Stimulated activated CD8-positive, alpha-beta memory T cell treated with anti-CD3 and anti-CD28 coated beads, Interleukin-7, amount 100 ng/mL, for 1 hour (primary cell): ENCODE data around the gene GUK1.

ENCODE experiments used
- DNase-seq, 2 donors: peaks; one replicate each; pipeline ENCODE4 v3.0.0-alpha.2; 2020; ENCODE audit warnings: low read depth in 2 of 2

GUK1 gene

DNA sequence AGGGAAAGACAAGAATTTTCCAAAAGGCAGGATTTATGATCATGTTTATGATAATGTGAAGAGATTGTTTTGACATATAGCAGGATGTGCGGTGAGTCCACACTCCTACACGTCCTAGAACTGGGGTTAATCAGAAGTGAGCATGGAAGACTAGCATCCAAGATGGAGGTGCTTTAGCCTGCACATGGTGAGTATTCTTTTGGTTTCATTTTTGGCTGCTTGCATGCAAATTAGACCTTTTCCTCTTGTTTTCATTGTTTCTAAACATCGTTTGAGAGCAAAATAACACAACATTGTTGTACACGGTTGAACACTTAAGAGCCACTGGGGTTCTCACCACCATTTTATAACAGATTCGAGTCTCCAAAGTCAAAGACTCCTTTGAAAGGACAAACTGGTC, 14.9 kb upstream of the GUK1 start:
- DNase-seq = no peak

DNA sequence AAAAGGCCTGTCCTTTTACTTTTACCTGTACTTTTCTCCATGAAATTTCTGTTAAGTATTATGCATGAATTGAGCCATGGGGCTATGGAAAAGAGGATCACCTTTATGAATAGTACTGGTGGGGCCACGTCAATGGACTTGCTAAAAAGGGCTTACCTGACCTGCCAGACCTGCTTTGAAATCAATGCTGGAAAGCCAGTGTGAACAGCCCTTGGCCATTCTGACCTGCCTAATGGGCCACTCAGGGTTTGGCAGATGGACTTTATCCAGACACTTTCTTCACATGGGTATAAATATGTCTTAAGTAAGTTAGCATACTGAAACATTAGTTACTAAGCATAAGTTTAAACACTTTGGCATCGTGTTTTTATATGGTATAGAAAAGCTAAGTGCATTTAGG, 8.3 kb upstream of the GUK1 start:
- DNase-seq = no peak

DNA sequence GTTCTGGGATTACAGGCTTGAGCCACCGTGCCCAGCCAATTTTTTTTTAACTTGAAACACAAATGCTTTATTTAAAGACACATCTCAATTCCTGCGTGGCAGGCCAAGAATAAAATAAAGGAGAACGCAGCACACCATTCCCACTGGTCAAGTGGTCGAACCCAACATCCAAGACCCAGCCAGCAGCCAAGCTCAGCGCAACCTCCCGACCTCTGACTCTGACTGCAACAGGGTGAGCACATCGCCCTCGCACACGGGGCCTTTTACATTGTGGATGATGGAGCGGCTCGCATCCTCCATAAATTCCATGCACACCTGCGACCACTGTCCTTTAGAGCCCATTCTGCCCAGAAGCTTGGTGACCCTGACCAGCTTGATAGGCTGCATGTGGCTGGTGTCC, 5.5 kb upstream of the GUK1 start:
- no peak for DNase-seq

DNA sequence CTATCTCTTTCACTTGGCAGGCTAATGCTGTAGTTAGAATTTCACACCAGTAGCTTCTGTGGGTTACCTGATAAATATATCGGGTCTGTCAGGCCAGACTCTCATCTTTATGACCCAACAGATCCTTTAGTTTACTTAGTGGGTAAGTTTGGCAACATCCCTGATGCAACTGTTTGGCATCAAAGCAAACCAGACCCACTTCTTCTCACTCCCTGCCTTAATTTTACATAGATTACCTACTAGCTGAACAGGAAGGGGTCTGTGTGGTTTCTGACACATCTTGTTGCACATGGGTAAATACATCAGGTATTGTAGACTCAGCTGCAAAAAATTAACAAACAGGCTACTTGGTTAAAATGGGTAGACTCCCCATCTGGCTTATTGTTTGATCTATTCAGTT, 3.2 kb upstream of the GUK1 start:
- DNase-seq = no peak

DNA sequence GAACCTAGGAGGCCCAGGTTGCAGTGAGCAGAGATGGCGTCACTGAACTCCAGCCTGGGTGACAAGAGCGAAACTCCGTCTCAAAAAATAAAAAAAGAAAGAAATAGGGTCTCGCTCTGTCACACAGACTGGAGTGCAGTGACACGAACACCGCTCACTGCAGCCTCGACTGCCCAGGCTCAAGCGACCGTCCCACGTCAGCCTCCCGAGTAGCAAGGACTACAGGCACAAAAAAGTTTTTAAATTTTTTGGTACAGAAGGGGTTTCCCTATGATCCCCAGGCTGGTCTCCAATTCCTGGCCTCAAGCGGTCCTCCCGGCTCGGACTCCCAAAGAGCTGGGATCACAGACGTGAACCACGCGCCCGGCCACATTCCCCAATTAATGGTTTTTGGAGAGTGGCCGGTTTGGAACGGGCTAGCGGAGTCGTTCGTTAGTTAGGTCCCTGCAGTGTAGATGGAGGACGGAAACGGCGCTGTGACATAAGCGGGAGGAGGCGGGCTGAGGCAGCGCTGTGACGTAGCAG, 611 bp upstream of the GUK1 start:
- DNase-seq = no peak

DNA sequence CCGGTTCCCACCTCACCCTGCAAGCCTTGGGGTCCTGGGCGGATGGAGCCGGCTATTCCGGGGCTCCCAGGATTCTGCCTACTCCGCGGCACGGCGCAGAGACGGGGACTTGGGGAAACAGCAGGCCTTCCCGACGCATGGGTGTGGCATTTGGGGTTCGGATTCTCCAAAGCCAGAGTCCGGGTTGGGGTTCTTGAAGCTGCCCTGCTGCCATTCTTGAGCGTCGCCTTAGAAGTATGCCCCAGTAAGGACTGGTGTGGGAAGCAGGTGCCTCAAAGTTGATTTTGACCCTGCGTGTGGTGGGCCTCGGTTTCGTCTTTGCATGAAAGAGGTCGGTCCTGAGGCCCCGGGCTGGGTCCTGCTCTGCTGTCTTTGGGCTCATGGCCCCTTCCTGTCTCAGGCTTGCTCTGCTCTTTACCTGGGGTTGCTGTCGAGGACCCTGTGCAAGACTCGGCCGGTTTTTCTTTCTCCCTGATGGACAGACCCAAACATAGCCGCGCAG, 696 bp downstream of the GUK1 start:
- DNase-seq = no peak

DNA sequence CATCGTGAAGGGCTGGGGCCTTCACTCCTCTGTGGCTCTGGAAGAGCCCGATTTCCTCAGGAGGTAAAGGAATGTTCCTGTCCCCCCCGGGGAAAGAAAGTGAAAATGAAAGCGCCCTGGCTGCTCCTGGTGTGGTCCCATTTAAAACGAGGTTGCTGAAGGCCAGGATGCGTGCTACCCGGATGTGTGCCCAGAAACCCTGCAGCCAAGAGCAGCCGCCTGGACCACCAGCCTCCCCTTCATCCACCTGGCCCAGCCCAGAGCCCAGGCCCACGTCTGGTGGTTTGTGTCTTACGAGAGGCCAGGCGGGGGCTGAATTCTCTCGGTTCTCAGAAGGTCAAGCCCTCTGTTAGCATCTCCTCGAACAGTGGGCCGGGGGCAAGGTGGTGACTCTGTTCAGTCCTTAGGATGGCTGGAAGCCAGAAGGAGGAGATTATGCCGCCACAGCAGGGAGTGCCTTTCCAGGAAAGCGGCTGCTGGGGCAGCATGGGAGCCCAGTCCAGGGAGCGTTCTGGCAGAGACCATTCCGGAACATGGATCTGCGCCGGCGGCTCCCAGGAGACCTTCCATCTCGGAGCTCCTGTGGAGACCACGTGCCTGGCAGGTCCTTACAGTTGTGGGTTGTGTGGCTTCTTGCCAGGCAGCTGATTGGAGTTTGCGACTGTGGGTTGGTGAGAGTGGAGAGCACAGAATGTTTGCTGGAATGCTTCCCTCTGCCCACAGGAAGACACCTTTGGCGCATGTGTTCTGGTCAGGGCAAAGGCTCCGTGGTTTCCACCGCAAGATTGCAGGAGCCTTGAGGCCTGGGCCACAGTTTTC, 1.4 kb downstream of the GUK1 start:
- DNase-seq = no peak

DNA sequence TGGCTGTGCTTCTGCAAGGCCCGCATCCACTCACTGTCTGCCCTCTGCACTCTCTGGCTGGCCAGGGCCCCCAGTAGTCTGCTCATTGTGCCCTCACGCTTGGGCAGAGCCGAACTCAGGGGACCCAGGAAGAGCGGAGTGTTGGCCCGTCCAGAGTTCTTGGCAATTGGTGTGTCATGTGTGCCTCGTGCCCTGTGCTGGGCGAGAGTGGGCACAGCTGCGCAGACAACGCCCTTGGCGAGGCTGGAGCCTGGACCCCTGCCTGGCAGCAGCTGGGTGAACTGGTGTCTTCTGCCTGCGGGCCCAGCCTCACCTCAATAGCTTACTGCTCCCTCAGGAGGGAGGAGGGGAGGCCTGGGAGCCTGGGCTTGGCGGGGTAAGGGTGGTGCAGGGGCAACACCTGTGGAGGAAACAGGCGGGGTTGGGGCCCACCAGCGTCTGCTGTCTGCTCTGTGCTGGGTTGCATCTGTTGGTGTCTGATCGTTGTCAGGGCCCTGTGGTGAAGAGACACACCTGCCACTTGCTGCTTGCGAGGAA, 2.1 kb downstream of the GUK1 start:
- DNase-seq = no peak

DNA sequence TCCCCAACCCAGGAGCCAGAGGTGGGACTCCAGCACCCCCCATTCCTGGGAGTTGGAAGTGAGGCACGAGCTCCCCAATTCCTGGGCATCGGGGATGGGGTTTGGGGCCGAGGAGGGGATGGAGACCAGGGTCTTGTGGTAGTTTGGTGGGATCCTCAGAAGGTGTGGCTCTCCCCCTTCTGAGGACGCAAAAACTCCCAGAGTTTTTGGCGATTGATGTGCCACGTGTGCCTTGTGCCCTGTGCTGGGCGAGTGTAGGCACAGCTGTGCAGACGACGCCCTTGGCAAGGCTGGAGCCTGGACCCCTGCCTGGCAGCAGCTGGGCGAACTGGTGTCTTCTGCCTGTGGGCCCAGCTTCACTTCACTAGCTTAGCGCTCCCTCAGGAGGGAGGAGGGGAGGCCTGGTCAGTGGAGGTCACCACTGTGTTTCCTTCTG, 2.6 kb downstream of the GUK1 start:
- no peak for DNase-seq

DNA sequence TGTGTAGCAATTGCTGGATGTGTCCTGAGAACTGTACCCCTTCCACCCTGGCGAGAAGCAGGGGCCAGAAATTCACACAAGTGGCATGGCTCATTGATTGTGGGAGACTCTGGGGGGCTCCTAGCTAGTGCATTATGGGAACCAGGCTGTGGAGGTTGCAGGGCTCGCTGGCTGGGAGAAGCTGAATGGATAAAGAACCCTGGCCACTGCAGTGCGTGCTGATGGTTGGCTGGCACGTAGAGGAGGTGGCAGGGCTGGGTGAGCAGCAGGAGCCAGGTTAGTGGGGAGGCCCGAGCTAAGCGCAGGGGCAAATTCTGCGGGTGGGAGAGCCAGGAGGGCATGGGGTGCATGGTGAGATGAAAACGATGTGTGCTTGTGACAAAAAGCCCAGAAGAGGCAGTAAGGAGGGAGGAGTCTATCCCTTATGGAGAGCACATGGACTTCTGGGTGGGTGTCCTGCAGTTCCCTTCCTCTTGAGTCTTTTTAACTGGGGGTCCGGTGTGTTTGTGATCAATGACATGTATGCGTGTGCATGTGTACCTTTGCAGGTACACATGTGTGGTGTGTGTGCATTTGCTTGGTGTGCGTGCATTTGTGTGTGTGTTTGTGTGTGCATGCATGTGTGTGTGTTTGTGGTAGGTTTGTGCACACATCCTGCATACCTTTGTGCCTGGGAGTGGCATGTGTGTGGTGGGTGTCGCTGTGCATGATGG, 3.6 kb downstream of the GUK1 start:
- DNase-seq = no peak

DNA sequence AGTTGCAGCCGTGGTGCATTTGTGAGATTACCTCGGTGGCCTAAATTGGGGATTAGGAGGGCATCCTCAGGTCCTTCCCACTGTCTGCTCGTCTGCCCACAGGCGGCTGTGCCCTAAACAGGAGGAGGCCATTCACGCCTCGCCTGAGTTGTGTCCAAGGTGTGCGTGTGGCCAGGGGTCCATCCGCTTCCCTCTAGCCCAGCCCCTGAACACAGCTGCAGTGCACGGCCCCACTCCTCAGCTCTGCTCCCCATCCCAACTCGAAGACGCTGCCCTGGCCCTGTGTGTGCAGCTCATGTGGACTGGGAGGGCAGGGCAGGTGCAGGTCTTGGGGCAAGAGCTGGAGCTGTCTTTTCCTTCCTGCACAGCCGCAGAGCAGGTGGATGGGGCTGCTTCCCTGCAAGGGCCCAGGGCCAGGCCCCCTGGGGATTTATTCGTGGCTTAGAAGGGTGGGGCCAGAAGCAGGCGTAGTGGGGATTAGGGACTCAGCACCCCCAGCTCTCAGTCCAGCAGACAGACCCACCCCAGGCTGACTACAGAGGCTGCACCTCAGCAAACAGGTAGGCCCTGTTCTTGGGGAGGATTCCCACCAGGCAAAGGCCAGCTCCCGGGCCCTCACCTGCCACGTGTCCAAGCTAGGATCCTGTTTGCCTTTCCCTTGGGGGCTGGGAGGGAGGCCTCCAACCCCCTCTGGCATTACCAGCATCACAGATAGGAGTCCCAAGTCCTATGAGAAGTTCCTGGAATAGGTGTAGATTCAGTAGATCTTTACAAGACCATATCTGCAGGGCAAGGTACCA, 4.3 kb downstream of the GUK1 start:
- no peak for DNase-seq

DNA sequence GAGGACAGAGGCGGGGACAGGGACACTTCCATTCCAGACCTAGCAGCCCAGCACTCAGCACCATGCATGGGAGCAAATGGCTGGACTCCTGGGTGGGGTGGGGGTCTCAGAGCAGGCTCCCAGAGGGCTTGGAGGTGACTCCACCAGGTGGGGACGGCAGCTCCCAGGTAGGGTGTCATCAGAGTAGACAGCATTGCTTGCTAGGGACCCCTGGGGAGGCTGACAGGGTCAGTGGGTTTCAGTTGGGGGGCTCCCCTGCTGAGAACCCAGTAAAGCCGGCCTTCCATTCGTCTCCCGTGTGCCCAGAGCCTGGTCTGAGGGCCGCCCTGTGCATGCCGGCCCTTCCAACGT, 4.9 kb downstream of the GUK1 start:
- DNase-seq = no peak

DNA sequence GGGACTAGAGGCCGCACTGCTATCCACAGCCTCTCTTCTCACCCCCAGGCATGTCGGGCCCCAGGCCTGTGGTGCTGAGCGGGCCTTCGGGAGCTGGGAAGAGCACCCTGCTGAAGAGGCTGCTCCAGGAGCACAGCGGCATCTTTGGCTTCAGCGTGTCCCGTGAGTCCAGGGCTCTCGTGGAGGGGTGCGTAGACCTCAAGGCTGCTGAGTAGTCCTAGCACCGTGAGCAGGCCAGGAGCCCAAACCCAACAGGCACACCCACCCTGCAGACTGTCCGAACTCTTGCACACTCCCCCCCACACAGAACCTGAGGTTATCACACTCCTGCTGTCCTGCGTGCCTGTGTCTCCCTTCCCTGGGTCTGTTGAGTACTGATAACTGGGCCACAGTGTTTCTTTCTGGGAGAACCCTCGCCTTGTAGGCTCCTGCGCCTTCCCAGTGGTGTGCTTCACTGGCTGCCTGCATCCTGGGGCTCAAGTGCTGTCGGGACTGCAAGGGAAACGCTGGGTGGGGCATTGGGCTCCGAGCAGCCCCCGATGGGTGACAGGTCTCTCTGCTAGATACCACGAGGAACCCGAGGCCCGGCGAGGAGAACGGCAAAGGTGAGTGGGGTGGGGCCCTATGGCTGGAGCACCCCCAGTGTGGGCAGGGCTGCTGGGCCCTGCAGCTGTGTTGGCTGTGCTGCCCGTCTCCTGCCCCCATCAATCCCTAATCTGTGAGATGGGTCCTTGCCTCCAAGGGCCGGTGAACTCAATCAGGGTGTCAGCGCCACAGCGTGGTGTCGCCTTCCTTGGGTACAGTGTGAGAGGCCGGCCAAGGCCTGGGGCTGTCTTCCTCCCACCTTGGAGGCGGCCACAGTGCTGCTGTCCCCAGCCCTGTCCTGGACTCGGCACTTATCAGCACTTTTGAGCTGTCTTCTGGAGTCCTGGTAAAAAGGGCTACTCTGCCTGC, 5.7 kb downstream of the GUK1 start:
- DNase-seq = no peak

DNA sequence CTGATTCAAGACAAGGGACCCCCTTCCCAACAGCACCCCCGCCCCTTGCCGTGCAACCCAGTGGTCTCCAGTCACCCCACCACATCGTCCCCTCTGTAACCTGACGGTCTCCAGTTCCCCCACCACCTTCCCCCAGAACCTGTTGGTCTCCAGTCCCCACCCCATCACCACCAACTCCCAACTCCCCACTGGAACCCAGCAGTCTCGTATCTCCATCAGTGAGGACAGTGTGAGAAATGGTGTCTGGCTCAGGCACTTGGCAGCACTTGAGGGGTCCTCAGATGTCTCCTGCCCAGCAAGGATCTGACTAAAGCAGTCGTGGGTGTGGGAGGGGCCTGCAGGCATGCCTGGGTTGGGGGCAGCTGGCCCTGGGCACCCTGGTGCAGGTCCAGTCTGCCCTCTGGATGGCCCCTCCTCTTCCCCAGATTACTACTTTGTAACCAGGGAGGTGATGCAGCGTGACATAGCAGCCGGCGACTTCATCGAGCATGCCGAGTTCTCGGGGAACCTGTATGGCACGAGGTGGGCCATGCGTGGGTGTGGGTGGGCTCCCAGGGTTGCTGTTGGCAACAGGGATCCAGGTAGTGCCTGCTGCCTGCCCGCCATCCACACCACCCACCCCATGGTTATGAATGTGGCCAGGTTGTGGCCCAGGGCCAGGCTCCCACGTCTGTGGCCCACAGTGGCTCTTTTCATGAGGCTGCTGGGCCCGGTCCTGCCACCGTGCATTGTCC, 6.5 kb downstream of the GUK1 start:
- no peak for DNase-seq

DNA sequence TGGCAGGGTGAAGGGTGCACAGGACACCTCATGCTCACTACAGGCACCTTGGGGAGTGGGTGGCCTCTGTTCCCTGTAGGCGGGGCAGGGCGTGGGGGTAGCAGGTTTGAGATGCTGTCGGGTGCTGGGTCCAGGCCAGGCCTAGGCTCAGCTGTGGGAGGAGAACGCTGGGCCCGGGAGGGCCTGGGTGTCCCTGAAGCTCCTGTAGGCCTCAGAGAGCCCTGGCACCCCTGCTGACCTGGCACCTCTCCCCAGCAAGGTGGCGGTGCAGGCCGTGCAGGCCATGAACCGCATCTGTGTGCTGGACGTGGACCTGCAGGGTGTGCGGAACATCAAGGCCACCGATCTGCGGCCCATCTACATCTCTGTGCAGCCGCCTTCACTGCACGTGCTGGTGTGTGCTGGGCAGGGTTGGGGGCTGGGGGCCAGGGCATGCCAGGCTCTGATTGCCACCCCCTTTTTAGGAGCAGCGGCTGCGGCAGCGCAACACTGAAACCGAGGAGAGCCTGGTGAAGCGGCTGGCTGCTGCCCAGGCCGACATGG, 7.1 kb downstream of the GUK1 start:
- no peak for DNase-seq

DNA sequence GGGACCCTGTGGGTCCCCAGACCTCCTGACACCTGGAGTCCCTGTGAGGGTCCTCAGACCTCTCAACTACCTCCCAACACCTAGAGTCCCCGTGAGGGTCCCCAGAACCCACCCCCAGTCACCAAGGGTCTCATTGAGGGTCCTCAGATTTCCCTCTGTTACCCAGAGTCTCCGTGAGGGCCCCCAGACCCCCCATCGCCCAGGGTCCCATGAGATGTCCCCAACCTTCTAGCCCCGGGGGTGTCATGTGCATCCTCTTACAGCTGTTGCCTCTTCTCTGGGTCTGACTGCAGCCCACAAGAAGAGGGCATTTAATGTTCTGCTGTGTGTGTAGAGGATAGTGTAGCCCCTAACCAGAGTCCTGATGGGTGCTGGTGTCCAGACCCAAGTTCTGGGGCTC, 7.7 kb downstream of the GUK1 start:
- no peak for DNase-seq

DNA sequence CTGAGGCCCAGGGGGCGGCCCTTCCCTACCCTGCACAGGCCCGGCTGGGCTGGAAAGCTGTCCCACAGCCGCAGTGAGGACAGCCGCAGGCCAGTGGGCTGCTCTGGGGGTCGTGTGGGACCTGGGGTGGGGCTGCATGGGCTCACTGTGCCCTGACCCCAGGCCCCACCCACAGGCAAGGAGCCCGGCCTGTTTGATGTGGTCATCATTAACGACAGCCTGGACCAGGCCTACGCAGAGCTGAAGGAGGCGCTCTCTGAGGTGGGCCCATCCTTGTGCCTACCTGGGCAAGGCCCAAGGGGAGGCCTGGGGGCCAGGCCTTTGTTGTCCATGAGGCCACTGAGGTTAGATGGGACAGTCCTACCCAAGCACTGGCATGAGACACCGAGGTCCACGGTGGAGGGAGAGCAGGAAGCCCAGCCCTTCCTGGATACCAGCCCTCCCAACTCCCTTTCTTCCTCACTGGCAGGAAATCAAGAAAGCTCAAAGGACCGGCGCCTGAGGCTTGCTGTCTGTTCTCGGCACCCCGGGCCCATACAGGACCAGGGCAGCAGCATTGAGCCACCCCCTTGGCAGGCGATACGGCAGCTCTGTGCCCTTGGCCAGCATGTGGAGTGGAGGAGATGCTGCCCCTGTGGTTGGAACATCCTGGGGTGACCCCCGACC, 8.2 kb downstream of the GUK1 start:
- no peak for DNase-seq

DNA sequence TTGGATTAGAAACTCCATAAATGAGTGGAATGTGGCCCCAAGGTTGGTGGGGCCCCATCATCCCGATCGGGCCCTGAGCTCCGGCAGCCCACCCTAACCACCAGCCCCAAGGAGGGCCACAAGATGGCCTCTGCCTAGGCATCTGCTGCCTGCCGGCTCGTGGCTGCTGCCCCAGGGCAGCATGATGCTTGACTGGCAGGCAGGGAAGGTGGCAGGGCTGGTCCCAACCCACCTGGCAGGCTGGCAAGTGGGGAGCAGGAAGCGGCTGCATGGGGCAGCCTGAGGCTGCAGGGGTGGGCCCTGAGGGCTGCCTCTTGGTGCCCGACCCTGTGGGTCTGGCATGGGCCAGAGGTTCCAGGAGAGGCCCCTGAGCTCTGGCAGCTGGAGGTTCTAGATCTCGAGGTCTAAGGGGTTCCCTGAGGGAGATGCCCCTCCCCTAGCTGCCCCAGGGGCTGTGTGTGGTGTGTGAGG, 8.9 kb downstream of the GUK1 start:
- no peak for DNase-seq
